T47D (cell line): ENCODE data around the gene PBX2.
"Not testable (repeated sequence)": the region's sequence is repeated elsewhere in the genome, so short reads cannot be mapped to it uniquely, and the experiment has no call there.

Experiments
- DNase-seq, 2 experiments: peaks; one replicate each; pipeline versions ENCODE4 v3.0.0 to v3.0.0-alpha.2; 2011 to 2012; ENCODE audit warnings: low read depth in 1 of 2, low spot score in 1 of 2
- JUND ChIP-seq: IDR thresholded peaks from 2 replicates; pipeline ENCODE4 v1.6.1; 2012; ENCODE audit warnings: low read depth
- in situ Hi-C: cut with HindIII; loops from 2 replicates; pipeline ENCODE4 v1.10.0; 2016; ENCODE audit warnings: low sequenced_read_pairs, low pct_unique_long_range_greater_than_20kb

The PBX2 gene

GRCh38 chr6:32214126-32214525 is 24.1 kb upstream of the PBX2 start:
- no peak for DNase-seq
- no peak for TF ChIP-seq JUND
- in situ Hi-C loops, result no loop called here

- in situ Hi-C loops, result no loop called here
- no peak for TF ChIP-seq JUND
- no peak for DNase-seq
Observed at GRCh38 chr6:32213649-32214048, 23.6 kb upstream of the PBX2 start.

DNA sequence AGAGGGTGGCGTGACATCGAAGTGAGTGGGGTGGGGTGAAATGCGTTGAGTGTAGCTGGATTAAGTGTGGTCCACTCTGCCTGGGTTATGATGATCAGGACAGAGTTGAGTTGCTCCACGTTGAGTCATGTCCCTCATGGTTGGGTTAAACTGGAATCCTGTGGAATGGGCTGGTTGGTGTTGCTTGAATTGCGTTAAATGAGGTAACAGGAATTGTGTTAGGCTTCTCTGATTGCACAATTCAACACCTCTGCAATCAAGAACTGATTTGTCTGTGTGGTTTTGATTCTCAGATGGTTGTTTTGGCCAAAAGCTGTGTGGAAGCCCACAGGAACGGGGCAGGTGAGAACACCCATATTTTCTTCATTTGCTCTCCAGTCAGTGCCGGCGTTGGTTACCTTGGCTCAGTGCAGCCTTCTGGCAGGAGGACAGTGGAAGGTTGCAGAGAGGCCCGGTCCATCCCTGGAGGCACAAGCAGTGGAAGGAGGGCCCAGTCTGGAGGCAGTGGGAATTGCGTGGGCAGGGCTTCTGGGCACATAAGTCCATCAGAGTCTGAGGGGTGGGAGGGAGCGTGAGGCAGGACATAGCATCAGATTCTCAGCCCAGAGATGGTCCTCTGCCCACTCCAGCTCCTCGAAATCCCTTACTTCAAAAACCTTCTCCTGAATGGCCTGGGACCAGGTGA is 22.2 kb upstream of the PBX2 start:
- TF ChIP-seq JUND, result no peak
- DNase-seq, result no peak
- in situ Hi-C loops, result no loop called here

GRCh38 chr6:32211432-32211831 is 21.4 kb upstream of the PBX2 start:
- DNase-seq, in situ Hi-C loops: not testable (repeated sequence)

GRCh38 chr6:32210191-32210601 is 20.2 kb upstream of the PBX2 start:
- DNase-seq, result no peak
- no peak for TF ChIP-seq JUND
- in situ Hi-C loops, result no loop called here

DNA sequence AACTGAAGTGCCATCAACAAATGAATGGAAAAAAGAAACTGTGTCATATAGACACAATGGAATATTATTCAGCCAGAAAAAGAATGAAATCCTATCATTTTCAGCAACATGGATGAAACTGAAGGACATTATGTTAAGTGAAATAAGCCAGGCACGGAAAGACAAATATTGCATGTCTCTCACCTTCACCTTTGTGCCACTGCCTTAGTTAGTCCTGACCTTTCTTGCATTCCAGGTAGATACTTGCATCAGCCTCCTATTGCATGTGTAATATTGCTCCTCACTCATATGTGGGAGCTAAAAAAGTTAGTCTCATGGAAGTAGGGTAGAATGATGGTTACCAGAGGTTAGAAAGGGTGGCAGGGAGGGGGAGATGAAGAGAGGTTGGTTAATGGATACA is 19.0 kb upstream of the PBX2 start:
- no peak for TF ChIP-seq JUND
- in situ Hi-C loops, result no loop called here
- no peak for DNase-seq

DNA sequence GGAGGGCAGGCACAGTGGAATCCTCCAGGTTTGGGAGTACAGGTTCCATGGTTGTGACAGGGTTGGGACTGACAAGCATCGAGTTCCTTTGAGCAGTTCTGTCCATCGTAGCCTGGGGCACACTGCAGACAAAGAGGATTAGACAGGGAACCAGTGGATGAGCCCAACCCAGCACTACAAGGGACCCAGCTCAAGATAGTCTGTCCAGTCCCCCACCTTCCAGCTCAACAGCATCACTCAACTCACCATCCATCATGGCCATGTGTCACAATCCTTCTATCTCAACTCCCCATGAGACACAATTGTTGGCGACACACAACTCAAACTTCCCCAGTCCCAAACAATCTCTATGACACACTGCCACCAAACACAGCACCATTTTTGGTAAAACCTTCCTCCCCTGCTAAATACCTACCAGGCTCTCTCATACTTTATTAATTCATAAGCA is 14.3 kb upstream of the PBX2 start:
- no peak for TF ChIP-seq JUND
- no peak for DNase-seq
- in situ Hi-C loops, result no loop called here

- in situ Hi-C loops, result no loop called here
- no peak for TF ChIP-seq JUND
- DNase-seq, result no peak
Observed at GRCh38 chr6:32203426-32204267, 13.6 kb upstream of the PBX2 start.

DNA sequence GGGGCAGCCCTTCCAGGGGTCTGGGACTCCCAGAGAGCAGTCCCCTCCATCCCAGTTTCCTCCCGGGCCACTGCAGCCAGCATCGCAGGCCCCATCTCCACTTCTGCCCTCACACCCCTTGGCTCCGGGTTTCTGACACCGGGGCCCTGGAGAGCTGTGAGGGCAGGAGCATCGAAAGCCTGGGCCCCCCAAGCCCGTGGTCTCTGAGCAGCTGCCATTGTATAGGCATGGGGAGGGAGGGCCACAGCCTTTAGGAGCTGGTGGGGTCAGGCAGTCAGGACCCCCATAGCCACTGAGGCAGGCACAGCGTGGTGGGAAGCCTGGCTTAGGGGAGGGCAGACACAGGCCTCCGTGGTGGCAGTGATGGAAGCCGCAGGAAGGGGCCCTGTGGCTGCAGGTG is 12.2 kb upstream of the PBX2 start:
- in situ Hi-C loops, result no loop called here
- no peak for TF ChIP-seq JUND
- DNase-seq, result no peak

GRCh38 chr6:32200711-32201475 is 10.9 kb upstream of the PBX2 start:
- in situ Hi-C loops, result no loop called here
- no peak for TF ChIP-seq JUND
- DNase-seq, result no peak

DNA sequence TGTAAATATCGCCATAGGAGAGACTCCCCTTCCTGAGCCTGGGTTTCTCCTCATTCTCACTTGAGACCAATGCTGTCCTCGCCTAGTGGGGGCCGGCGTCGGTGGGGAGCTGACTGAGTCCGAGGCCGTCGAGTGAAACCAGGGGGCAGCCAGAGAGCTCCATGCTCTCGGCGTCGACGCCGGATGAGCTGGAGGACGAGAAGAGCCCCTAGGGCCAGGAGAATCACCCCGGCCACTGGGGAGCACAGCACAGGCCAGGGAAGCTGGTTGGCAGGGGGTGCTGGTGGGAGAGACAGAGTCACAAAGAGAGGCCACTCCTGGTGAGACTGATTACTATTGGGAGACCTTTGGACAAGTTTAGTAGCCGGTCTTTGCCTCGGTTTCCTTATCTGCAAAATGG is 8.9 kb upstream of the PBX2 start:
- in situ Hi-C loops, result no loop called here
- no peak for TF ChIP-seq JUND
- DNase-seq, result no peak

GRCh38 chr6:32198345-32198696 is 8.3 kb upstream of the PBX2 start:
- in situ Hi-C loops, result no loop called here
- no peak for DNase-seq
- no peak for TF ChIP-seq JUND
